ENCODE data around the gene GART. TPM values are rescaled to one million over a fixed set of nuclear protein-coding genes. Genes with fewer than 3 reads are reported as not detected.

Gene GART
- total and polyA plus RNA-seq, 8 donors = 57.7 to 84.1 (median 79.2) TPM

DNA sequence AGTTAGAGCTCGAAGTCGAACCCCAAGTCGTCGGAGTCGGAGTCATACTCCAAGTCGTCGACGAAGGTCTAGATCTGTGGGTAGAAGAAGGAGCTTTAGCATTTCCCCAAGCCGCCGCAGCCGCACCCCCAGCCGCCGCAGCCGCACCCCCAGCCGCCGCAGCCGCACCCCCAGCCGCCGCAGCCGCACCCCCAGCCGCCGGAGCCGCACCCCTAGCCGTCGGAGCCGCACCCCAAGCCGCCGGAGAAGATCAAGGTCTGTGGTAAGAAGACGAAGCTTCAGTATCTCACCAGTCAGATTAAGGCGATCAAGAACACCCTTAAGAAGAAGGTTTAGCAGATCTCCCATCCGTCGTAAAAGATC is 13.0 kb upstream of the GART start:
- Histone ChIP-seq H3K27me3 (no peaks in the 10 kb centered on the region), H3K4me3 (no peak overlapping the region), H3K9me3 (no peaks in the 10 kb centered on the region), H3K4me1 (peaks cover 0 to 12% of the 10 kb centered on the region in 2 donors), H3K36me3 (peaks cover 10 to 96% of the 10 kb centered on the region in 2 donors), H3K27ac (no peak overlapping the region)
- intact Hi-C loops (cut with DNase I) = no loop called here
- TF ChIP-seq, protein P1, sequence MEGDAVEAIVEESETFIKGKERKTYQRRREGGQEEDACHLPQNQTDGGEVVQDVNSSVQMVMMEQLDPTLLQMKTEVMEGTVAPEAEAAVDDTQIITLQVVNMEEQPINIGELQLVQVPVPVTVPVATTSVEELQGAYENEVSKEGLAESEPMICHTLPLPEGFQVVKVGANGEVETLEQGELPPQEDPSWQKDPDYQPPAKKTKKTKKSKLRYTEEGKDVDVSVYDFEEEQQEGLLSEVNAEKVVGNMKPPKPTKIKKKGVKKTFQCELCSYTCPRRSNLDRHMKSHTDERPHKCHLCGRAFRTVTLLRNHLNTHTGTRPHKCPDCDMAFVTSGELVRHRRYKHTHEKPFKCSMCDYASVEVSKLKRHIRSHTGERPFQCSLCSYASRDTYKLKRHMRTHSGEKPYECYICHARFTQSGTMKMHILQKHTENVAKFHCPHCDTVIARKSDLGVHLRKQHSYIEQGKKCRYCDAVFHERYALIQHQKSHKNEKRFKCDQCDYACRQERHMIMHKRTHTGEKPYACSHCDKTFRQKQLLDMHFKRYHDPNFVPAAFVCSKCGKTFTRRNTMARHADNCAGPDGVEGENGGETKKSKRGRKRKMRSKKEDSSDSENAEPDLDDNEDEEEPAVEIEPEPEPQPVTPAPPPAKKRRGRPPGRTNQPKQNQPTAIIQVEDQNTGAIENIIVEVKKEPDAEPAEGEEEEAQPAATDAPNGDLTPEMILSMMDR (IDR thresholded peaks at IDR 0.05) = no peak
- DNase-seq (no peak), ATAC-seq (no peak)

DNA sequence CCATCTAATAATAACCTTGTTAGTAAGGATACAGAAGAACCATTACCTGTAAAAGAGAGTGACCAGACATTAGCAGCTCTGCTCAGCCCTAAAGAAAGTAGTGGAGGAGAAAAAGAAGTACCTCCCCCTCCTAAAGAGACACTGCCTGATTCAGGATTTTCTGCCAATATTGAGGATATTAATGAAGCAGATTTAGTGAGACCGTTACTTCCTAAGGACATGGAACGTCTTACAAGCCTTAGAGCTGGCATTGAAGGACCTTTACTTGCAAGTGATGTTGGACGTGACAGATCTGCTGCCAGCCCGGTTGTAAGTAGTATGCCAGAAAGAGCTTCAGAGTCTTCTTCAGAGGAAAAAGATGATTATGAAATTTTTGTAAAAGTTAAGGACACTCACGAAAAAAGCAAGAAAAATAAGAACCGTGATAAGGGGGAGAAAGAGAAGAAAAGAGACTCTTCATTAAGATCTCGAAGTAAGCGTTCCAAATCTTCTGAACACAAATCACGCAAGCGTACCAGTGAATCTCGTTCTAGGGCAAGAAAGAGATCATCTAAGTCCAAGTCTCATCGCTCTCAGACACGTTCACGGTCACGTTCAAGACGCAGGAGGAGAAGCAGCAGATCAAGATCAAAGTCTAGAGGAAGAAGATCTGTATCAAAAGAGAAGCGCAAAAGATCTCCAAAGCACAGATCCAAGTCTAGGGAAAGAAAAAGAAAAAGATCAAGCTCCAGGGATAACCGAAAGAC is 12.5 kb upstream of the GART start:
- DNase-seq = no peak
- Histone ChIP-seq H3K4me1 (peaks cover 0 to 12% of the 10 kb centered on the region in 2 donors), H3K27ac (no peak overlapping the region), H3K9me3 (no peaks in the 10 kb centered on the region), H3K4me3 (no peak overlapping the region), H3K36me3 (peaks cover 7 to 96% of the 10 kb centered on the region in 2 donors), H3K27me3 (no peaks in the 10 kb centered on the region)
- TF ChIP-seq, protein P1 (IDR thresholded peaks at IDR 0.05) = no peak
- intact Hi-C loops (cut with DNase I) = no loop called here
- no peak for ATAC-seq

DNA sequence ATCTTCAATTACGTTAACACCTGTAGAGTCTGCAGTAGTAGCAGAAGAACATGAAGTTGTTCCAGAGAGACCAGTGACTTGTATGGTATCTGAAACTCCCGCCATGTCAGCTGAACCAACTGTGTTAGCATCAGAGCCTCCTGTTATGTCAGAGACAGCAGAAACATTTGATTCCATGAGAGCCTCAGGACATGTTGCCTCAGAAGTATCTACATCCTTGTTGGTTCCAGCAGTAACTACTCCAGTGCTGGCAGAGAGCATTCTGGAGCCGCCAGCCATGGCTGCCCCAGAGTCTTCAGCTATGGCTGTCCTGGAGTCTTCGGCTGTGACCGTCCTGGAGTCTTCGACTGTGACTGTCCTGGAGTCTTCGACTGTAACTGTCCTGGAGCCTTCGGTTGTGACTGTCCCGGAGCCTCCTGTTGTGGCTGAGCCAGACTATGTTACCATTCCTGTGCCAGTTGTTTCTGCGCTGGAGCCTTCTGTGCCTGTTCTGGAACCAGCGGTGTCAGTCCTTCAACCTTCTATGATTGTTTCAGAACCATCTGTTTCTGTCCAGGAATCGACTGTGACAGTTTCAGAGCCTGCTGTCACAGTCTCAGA is 11.2 kb upstream of the GART start:
- H3K9me3 ChIP-seq = no peaks in the 10 kb centered on the region
- intact Hi-C loops (cut with DNase I) = no loop called here
- TF ChIP-seq, protein P1 (IDR thresholded peaks at IDR 0.05) = no peak
- no peak for DNase-seq
- no peak overlapping the region for H3K27ac ChIP-seq
- peaks cover 0 to 18% of the 10 kb centered on the region in 2 donors for H3K4me1 ChIP-seq
- H3K27me3 ChIP-seq = no peaks in the 10 kb centered on the region
- no peak for ATAC-seq
- H3K36me3 ChIP-seq = peaks cover 7 to 96% of the 10 kb centered on the region in 2 donors
- H3K4me3 ChIP-seq = no peak overlapping the region

GRCh38 chr21:33552093-33552998 is 10.4 kb upstream of the GART start:
- peaks cover 0 to 22% of the 10 kb centered on the region in 2 donors for H3K4me1 ChIP-seq
- TF ChIP-seq, protein P1 (IDR thresholded peaks at IDR 0.05) = no peak
- H3K27me3 ChIP-seq = no peaks in the 10 kb centered on the region
- intact Hi-C loops (cut with DNase I) = no loop called here
- no peak for ATAC-seq
- H3K36me3 ChIP-seq = peaks cover 7 to 96% of the 10 kb centered on the region in 2 donors
- H3K27ac ChIP-seq = no peak overlapping the region
- no peak overlapping the region for H3K4me3 ChIP-seq
- no peaks in the 10 kb centered on the region for H3K9me3 ChIP-seq
- no peak for DNase-seq

DNA sequence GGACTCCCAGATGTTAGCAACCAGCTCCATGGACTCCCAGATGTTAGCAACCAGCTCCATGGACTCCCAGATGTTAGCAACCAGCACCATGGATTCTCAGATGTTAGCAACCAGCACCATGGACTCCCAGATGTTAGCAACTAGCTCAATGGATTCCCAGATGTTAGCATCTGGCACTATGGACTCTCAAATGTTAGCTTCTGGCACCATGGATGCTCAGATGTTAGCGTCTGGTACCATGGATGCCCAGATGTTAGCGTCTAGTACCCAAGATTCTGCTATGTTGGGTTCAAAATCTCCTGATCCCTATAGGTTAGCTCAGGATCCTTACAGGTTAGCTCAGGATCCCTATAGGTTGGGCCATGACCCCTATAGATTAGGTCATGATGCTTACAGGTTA is 9.7 kb upstream of the GART start:
- no peaks in the 10 kb centered on the region for H3K9me3 ChIP-seq
- no peaks in the 10 kb centered on the region for H3K27me3 ChIP-seq
- TF ChIP-seq, protein P1 (IDR thresholded peaks at IDR 0.05) = no peak
- H3K4me3 ChIP-seq = no peak overlapping the region
- H3K4me1 ChIP-seq = peaks cover 0 to 27% of the 10 kb centered on the region in 2 donors
- peaks cover 7 to 96% of the 10 kb centered on the region in 2 donors for H3K36me3 ChIP-seq
- H3K27ac ChIP-seq = no peak overlapping the region
- no peak for DNase-seq
- intact Hi-C loops (cut with DNase I) = no loop called here
- no peak for ATAC-seq
